GDM1 (cell line): ENCODE measurements around the gene BCL6.
"Not testable (repeated sequence)": the region's sequence is repeated elsewhere in the genome, so short reads cannot be mapped to it uniquely, and the experiment has no call there.

Source experiments
- DNase-seq: peaks from one replicate; lab custom pipeline; 2025; lab: John Stamatoyannopoulos, UW

The BCL6 gene

DNA sequence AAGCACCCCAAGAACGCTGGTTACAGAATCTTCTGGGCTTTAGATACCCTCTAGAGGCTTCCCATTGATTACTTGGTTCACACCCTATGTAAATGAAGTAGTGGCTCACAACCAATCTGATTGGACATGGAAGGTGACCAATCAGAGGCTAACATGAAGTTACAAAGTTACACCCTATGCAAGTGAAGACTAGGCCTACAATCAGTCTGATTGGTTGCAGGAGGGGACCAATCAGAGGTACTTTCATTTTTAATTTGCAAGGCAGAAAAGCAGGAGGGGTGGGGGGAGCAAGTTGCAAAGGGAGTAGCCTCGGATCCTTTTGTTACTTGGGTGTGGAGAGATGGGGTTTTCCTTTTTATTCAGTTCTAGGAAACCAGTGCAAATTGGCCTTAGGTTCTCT, 31.8 kb downstream of the BCL6 start:
- peak; percentile 31 for DNase-seq

DNA sequence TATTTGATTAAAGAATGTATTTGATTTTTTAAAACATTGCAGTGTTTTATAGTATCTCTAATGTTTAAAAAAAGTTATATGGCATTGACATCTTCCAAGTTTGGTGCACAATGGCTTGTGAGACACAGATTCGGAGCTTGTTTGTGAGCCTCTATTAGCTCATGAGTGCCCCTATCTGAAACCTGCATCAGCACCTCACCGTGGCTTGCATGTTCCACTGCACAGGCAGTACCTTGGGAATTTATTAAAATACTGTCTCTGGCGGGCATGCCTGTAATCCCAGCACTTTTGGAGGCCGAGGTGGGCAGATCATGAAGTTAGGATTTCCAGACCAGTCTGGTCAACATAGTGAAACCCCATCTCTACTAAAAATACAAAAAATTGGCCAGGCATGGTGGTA, 36.1 kb downstream of the BCL6 start:
- DNase-seq: no peak

DNA sequence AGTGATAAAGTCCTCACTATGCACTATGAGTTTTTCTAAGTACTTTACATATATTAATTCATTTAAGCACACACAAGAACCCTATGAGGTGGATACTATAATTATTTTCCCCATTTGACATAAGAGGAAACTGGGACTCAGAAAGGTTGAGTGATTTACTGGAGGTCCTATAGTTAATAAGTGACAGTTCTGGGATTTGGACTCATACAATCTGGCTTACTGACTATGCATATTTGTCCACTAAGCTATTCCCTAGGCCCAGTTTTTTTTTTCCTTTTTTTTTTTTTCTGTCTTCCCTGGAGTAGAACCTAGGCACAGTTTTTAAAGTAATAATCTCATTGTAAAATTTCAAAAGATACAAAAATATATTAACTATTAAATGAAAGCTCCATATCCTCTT, 36.6 kb downstream of the BCL6 start:
- DNase-seq: no peak

DNA sequence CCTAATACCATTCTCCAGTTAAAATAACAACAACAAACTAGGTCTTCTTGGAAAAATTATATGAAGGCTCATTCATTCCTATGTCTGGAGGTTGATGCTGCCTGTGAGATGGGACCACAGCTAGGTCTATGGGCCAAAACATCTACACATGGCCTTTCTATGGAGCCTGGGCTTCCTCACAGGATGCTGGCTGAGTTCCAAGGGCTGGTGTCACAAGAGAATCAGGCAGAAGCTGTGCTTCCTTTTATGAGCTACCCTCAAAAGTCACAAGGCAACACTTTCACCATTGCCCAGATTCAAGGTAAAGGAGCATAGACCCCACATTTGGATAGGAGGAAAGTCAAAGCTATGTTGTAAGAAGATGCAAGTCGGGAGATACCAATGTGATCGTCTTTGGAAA, 38.3 kb downstream of the BCL6 start:
- no peak for DNase-seq

DNA sequence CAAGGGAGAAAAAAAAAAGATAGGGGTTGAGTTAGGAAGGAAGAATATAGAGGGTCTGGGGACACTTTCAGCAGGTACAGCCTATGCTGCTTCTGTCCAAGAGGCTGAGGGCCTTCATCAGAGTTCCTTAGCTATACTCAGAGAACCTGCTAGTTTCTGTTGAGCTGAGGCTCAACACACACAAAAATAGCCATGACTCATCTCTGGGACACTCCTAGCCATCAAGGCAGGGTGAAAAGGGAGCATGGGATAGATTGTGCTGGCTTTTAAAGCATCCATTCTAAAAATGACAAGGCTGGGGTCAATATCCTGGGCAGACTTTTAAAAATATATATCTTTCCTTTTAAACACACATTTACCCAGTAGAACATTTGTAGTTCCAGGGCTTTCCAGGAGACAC, 40.1 kb downstream of the BCL6 start:
- DNase-seq: no peak

DNA sequence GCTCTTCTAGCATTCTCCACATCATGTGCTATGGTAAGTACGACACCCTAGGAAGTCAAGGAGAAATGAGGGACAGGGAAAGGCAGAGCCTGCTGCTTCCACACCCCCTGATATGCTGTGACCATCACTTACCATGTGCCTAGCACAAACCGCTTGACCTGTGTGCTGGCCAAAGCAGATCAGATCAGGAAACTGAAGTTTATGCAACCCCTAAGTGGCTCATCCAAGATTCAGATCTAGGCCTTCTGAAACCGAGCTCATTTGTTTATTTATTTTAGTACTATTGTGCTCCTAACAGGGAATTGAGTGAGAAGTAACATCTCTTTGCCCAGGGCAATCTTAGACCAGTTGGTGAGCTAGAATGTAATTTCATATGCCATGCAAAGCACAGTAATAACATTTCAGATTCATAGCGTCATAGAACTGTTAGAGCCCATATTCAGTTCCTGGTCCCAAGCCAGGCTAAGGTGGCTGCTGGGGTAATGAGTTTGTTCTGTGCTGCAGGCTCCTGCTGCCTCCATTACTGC, 42.7 kb downstream of the BCL6 start, which contains the start of gene RTP2:
Gene RTP2, minus strand, starts transcription at position 51 of the 527 bp plus-strand sequence. CDS start 429 bp downstream, outside the sequence.
- no peak for DNase-seq

DNA sequence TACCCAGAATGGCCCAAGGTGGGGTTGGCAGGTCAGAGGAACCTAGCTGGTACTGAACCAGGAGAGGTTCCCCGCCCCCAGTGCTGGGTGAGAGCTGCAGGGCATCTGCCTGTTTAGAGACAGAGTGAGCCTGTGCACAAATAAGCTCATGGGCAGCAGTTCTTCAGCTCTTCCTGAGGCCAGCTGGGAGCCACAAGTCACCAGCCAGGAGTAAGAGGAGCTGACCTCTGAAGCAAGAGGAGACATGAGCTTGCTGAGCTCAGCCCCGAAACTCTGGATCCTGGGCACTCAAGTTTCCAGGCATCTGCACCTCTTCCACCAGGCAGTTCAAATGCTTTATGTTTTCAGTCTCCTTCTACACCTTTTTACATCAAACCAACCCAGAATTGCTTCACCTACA, 45.0 kb downstream of the BCL6 start:
- no peak for DNase-seq

DNA sequence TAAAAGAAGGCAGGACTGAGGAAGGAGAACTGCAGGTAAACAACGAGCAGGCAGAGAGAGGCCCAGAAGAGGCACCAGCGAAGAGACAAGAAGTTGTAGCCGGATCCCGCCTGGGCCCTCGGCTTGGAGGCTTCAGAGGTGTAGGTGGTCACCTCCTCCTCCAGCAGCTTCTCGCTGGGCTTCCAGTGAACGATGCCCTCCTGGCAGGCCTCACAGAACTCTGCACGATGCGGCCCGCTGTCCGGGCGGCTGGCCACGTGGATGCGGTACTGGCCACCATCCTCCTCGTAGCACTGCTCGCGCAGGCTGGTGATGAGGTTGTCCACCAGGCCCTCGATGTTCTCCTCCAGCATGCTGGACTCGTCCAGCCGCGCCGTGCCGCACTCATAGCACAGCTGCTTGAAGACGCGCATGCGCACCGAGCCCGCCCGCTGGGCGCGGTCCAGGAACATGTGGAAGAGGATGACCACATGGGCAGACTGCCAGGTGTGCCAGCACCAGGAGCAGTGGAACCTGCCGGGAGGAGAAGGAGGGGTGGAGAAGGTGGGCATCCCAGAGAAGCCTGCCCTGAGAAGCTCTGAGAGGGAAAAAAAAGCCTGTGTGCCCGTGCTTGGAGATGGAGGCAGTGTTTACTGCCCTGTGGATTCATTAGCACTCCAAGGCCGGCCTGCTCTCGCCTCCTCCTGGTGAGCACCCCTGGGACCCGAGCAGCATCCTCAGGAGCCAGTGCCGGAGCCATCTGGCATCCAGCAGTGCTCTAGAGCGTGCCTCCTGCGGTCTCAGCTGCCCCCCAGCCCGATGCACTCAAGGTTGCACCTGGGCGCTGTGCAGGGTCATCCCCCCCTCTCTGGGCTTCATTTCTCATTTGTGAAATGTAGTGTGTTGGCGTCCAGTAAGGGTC, 46.5 kb downstream of the BCL6 start:
- DNase-seq: no peak

DNA sequence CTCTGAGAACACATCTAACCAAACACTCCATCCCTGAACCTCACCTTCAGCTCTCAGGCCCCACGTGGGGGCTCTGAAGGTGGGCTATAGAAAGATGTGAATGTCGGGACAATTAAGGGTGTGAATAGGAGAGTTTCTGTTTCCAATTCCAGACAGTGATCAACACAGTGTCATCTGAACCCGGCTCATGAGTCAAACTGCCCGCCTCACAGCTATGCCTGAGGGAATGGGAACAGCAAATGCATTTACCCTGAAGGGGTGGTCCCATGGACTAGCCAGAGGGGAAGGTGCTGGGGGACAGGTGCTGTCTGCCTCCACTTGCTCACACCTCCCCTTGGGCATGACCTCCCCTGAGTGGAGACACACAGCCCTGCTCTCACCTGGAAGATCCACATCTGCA, 49.2 kb downstream of the BCL6 start:
- no peak for DNase-seq

DNA sequence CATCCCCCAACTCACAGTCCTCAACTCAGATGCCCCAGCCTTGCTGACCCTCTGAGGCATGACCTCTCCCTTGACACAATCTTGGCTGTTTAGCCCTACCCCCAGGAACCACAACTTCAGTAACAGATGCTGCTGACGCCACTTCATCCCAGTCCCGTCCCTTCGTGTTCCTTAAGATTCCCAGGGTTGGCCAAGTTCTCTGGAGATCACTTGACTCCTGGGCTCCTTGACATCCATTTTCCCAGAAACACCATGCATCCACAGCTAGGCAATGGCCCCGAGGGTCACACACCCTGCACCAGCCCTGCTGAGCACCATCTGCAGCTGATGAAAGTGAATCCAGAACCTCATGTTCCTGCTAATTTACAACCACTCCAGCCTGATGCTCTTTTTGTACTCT, 49.8 kb downstream of the BCL6 start:
- no peak for DNase-seq

DNA sequence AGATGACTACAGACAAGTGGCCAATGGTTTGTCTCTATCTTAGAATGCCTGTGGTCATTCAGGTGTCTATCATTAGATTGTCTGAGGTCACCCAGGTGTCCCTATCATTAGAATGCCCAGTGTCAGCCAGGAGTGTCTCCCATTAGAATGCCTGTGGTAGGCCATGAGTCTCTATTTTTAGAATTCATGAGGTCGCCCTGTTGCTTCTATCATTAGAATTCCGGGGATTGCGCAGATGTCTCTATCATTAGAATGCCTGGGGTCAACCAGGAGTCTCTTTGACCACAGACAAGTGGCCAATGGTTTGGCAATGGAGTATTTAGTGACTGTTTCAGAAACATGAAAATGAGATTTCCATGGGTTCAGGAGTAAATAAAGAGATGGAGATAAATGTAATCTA, 50.5 kb downstream of the BCL6 start:
- DNase-seq: no peak

DNA sequence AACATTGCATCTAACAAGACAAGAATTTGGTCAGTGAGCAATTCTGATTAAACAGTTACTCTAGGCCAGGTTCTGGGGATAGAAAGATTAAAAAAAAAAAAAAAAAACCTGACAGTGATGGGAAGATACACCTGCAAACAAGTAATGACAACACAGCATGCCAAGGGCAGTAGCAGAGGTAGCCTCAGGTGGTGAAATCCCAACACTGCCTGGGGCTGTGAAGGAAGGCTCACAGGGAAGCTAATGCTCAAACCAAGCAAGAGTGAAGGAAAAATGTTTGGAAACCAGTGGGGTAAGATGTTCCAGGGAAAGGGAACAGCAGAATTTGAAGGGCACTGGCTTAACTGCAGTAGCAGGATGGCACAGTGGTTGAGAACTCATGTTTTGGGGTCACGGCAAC, 51.8 kb downstream of the BCL6 start:
- no peak for DNase-seq

DNA sequence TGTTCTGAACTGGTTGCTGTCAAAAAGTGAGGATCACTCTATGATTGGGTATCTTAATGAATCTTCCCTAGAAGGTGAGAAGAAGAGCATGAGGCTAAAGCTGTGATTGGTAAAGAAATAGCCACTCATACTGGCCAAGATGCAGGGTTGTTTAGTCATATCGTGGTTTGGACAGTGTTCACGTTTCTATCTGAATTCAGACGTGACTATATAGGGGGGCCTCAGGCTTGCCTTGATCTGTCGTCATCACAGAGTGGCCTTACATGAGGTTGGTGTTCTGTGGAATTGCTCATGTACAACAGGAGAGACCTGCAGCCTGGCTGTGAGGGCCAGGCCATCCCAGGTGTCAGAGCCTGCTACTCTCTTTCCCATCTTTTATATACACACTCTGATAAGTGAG, 55.3 kb downstream of the BCL6 start:
- no peak for DNase-seq

DNA sequence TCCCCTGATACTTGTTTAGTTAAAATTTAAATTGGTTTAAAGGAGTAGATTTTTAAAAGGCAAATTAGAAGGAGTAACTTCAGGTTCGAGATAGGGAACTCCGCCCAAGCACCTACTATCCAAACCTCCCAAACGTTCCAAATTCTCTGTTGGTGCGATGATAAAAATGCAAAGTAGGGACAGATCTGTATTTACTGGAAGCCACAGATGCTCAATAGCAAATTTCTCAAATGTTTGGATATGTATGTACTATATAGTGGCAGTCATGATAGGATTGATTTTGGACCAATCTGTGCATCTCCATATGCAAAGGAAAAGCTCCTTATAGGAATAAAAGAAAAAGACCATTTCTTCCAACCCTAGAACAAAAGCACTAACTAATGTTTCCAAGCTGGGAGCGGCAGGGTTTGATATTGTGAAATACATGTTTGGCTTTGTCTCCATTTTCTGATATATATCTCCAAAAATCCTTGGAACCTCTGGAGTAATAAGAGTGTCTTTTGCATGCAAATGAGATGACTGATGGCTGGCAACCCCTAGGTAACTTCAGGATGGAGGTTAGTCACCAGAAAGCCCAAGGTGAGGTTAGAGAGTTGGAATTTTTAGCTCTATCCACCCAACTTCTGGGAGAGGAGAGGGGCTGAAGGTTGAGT, 58.5 kb downstream of the BCL6 start:
- DNase-seq: no peak

DNA sequence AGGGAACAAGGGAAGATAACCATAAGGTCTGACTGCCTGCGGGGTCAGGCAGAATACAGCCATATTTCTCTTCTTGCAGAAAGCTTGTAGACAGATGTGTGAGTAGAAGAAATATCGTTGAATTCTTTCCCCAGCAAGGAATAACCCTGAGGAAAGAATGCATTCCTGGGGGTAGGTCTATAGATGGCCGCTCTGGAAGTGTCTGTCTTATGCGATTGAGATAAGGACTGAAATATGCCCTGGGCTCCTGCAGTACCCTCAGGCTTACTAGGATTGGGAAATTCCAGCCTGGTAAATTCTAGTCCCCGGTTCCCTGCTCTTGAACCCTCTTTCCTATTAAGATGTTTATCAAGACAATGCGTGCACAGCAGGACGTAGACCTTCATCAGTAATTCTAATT, 59.3 kb downstream of the BCL6 start:
- DNase-seq: no peak

DNA sequence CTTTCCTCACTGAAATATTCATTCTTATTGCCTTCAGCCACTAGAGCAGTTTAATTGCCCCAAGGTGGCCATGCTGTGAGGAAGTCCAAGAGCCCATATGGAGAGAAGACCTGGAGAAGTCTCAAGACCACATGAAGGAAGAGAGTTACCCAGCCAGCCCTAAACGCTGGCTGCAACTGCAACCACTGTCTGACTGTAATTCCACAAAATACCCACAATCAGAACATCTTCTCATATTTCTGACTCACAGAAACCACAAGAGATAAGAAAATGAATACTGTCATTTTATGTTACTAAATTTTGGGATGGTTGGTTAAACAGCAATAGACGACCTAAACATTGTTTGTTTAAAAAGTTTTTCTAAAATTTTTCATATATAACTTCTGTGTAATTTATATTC, 60.4 kb downstream of the BCL6 start:
- no peak for DNase-seq

DNA sequence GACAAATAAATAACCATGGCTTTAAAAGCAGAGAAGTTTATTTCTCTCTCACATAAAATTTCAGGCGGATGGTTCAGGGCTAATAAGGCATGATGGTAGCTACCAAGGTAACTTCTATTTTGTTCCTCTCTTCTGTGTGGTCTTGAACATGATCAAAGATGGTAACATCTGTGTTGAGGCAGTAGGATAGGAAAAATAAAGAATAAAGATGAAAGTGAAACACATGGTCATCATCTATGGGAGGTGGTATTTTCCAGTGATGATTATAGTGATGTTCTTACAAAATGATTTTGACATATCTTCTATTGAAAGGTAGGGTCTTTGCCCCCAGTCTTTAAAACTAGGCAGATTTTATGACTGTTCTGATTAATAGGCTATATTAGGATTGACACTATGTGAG, 60.8 kb downstream of the BCL6 start:
- DNase-seq: no peak

DNA sequence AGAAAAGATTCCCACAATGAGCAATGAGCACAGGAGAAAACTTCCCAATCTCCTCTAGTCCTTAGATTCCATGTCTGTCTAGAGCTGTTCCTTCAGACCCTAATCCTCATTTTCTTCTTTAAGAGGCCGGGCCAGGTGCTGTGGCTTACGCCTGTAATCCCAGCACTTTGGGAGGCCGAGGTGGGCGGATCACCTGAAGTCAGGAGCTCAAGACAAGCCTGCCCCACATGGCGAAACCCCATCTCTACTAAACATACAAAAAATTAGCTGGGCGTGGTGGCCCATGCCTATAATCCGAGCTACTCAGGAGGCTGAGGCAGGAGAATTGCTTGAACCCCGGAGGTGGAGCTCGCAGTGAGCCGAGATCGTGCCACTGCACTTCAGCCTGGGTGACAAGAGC, 63.5 kb downstream of the BCL6 start:
- DNase-seq: not testable (repeated sequence)

DNA sequence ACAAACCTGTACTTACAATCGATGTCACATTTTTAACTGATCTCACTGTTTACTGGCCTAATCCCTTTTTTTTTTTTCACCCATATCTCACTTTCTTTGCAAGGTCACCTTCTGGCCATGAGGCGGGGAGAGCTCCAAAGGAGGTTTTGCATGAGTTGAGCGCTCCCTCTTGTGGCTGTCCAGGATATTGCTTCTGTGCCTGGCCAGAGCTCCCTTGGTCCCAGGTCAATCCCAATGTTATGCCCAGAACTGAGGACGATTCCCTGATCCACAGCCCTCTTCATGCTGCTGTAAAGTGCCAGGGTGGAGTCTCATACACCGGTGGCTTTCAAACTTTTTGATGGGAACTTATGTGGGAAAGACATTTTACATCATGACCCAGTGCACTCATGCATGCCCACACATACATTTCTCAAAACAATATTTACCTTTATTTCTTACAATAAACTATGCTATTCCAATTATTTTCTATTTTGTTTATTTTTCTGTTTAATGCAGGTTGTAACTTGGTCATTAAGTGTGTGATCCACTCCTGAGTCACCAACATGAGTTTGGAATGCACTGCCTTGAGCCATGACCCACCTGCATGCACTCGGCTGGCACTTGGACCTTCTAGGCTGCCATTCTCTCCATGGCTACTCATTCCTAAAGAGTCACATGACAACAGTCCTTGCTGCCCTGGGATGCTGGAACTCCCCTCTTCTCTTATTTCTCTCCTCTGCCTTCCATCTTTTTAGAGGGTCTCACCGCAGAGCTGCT, 65.5 kb downstream of the BCL6 start:
- DNase-seq: peak; percentile 26

DNA sequence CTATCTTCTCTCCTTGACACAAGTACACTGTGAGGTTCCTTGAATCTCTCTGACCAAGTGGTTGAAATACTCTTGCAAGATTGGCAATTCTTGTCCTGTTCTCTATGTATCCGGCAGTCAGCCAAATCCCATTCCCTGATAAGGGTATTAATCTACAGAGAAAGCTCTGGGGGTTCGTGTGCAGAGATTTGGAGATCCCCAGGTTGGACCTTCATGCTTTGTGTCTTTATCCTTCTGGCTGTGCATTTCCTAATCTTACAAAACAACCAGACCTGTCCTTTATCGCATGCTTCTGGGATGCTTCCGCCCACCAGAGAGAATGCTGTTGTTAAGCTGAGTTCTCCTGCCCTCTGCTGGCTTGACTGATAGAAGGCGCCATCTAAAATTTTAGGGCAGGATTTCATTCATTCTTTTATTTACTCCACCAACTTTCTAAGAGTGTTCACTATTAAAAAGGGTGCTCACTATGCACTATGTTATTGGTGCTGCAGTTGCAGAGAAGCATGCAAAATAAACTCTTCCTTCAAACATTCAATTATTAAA, 66.5 kb downstream of the BCL6 start:
- DNase-seq: no peak

DNA sequence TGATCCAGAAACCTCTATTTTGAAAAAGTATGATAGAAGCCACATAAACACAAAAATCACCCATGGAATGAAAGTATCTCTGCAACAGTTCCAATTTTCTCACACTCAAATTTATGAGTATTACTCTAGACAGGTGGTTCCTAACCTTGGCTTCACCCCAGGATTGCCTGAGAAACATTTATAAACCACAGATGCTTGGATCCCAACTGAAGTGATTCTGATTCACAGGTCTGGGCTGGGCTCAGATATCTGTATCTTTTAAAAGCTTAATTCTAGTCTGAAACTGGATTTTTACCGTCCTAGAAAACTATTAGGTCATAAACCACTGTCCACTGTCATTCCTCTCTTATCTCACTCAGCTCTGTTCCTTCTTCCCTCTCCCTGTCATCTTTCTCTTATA, 67.7 kb downstream of the BCL6 start:
- DNase-seq: no peak

DNA sequence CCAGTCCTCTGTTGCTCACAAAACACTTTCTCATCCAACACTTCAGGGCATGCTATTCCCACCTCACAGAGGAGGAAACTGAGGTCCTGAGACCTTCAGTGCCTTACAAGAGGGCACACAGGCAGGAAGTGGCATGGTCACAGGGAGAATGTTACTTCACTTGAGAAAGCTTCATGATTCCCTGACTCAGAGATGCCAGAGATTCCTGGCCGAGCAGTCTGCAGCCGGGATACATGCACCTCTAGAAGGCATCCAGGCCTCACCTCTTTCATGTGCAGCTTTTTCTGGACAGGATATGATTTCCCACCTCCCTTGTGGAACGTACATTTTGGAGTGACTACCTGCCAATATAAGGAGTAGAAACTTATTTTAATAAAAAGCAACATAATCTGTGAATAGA, 72.3 kb downstream of the BCL6 start:
- no peak for DNase-seq
